Subcutaneous abdominal adipose tissue (tissue), 5 donors: ENCODE measurements around the gene GRM8.

Experiments
- H3K27ac ChIP-seq: one replicate; pipeline ENCODE4 v1.7.0; 2013; ENCODE audit warnings: low read depth, mild to moderate bottlenecking, inconsistent platforms, low read length, moderate library complexity
- H3K27me3 ChIP-seq, 5 donors: one replicate each; pipeline ENCODE4 v1.7.0; 2013; ENCODE audit warnings: low read length in 5 of 5, inconsistent platforms in 1 of 5; ENCODE audit not compliant: control insufficient read depth in 5 of 5, insufficient read depth in 4 of 5
- H3K36me3 ChIP-seq, 5 donors: one replicate each; pipeline ENCODE4 v1.7.0; 2013; ENCODE audit warnings: low read length in 5 of 5; ENCODE audit not compliant: control insufficient read depth in 5 of 5, insufficient read depth in 5 of 5
- H3K4me1 ChIP-seq, 5 donors: one replicate each; pipeline ENCODE4 v1.7.0; 2013; ENCODE audit warnings: low read length in 5 of 5, mild to moderate bottlenecking in 3 of 5, moderate library complexity in 1 of 5; ENCODE audit not compliant: control insufficient read depth in 5 of 5, insufficient read depth in 5 of 5
- H3K4me3 ChIP-seq, 5 donors: one replicate each; pipeline ENCODE4 v1.7.0; 2013; ENCODE audit warnings: low read length in 5 of 5, low read depth in 1 of 5
- H3K9ac ChIP-seq, 5 donors: one replicate each; pipeline ENCODE4 v1.7.0; 2013; ENCODE audit warnings: low read length in 5 of 5, mild to moderate bottlenecking in 4 of 5, moderate library complexity in 3 of 5
- H3K9me3 ChIP-seq, 5 donors: one replicate each; pipeline ENCODE4 v1.7.0; 2013; ENCODE audit warnings: low read length in 5 of 5; ENCODE audit not compliant: control insufficient read depth in 5 of 5
- donor health status: healthy.
- donor health status: healthy.
- donor health status: healthy.
- donor health status: healthy.
- donor health status: healthy.

Gene GRM8

GRCh38 chr7:127041689-127042452 lies 210.9 kb downstream of the GRM8 start:
- Histone ChIP-seq H3K9ac (no peak overlapping the region), H3K27ac (no peak overlapping the region), H3K9me3 (peaks cover 0 to 2% (median 0%) of the 10 kb centered on the region in 5 donors), H3K27me3 (no peaks in the 10 kb centered on the region), H3K36me3 (no peaks in the 10 kb centered on the region), H3K4me3 (no peak overlapping the region), H3K4me1 (no peaks in the 10 kb centered on the region)

DNA sequence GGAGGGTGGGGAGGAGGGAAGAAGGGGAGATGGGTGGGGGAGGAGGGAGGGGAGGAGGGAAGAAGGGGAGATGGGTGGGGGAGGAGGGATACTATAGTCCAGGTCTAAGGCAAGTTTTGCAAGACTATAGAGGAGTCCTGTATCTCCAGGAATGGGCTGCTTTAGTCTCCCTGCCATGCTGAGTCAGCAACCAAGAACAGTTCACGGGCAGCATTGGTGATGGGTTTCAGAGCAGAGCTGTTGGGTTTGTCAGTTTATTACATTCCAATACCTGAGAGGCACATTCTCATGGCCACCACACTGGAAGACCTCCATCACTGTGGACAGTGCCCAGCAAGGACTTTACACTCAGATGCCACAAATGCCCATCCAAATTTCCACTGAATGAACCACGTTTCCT lies 212.7 kb downstream of the GRM8 start:
- Histone ChIP-seq H3K4me3 (no peak overlapping the region), H3K9me3 (peaks cover 0 to 2% (median 0%) of the 10 kb centered on the region in 5 donors), H3K36me3 (no peaks in the 10 kb centered on the region), H3K9ac (no peak overlapping the region), H3K27me3 (no peaks in the 10 kb centered on the region), H3K27ac (no peak overlapping the region), H3K4me1 (no peaks in the 10 kb centered on the region)

GRCh38 chr7:127039541-127039940 lies 213.2 kb downstream of the GRM8 start:
- H3K36me3 ChIP-seq: no peaks in the 10 kb centered on the region
- H3K4me3 ChIP-seq: no peak overlapping the region
- H3K27me3 ChIP-seq: no peaks in the 10 kb centered on the region
- peaks cover 0 to 2% (median 0%) of the 10 kb centered on the region in 5 donors for H3K9me3 ChIP-seq
- H3K27ac ChIP-seq: no peak overlapping the region
- no peak overlapping the region for H3K9ac ChIP-seq
- no peaks in the 10 kb centered on the region for H3K4me1 ChIP-seq

DNA sequence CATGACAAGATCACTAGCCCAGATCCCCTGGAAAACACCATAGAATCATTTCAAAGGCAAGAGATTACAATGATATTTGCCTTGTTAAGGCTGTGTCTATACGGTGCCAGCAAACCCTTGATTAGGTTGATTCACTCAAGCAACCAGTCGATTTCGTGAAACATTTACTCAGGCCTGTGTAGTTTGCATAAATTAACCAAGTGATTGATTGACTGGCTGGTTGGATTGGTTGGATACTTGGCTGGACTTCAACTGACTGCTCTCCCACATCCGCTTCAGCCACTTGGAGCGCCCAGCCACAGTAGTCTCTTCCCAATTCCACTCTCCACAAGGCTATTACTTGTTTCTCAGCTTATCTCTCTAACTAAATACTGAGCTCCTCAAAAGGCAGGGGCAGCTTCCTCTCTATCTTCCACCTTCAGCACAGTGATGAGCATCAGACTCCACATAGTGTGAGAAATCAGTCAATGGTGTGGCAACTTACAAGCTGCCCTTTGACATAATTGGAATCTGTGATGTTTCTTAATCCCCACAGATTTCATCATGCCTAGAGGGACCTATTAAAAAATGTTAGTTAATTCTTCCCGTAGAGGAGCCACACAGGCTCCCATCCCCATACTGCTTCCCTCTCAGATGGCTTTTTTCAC lies 217.4 kb downstream of the GRM8 start:
- no peaks in the 10 kb centered on the region for H3K36me3 ChIP-seq
- H3K27ac ChIP-seq: no peak overlapping the region
- no peaks in the 10 kb centered on the region for H3K27me3 ChIP-seq
- no peak overlapping the region for H3K9ac ChIP-seq
- peaks cover 0 to 2% (median 0%) of the 10 kb centered on the region in 5 donors for H3K9me3 ChIP-seq
- no peaks in the 10 kb centered on the region for H3K4me1 ChIP-seq
- H3K4me3 ChIP-seq: no peak overlapping the region

GRCh38 chr7:127034186-127034806 lies 218.4 kb downstream of the GRM8 start:
- H3K9ac ChIP-seq: no peak overlapping the region
- H3K27me3 ChIP-seq: no peaks in the 10 kb centered on the region
- no peaks in the 10 kb centered on the region for H3K4me1 ChIP-seq
- H3K36me3 ChIP-seq: no peaks in the 10 kb centered on the region
- H3K27ac ChIP-seq: no peak overlapping the region
- H3K4me3 ChIP-seq: no peak overlapping the region
- peaks cover 0 to 2% (median 0%) of the 10 kb centered on the region in 5 donors for H3K9me3 ChIP-seq

DNA sequence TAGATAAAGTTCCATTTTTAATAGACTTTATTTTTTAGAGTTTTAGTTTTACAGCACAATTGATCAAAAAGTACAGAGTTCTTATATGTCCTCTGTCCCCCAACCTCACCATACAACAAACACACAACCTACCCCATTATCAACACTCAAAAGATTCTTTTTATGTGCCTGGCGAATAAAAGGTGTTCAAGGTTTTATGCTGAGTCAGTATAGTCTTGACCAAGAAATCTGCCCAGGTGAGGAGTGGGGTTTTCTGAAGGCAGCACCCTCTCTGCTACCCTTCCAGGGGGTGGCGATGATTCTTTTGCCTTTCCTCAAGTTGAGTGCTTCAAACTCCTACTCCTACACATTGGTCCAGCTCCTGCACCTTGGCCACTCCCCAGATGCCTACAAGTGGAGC lies 222.9 kb downstream of the GRM8 start:
- H3K4me1 ChIP-seq: no peaks in the 10 kb centered on the region
- no peaks in the 10 kb centered on the region for H3K9me3 ChIP-seq
- H3K27me3 ChIP-seq: no peaks in the 10 kb centered on the region
- no peak overlapping the region for H3K4me3 ChIP-seq
- no peak overlapping the region for H3K27ac ChIP-seq
- no peak overlapping the region for H3K9ac ChIP-seq
- no peaks in the 10 kb centered on the region for H3K36me3 ChIP-seq

- Histone ChIP-seq H3K9me3 (no peaks in the 10 kb centered on the region), H3K9ac (no peak overlapping the region), H3K27me3 (no peaks in the 10 kb centered on the region), H3K27ac (no peak overlapping the region), H3K36me3 (no peaks in the 10 kb centered on the region), H3K4me1 (no peaks in the 10 kb centered on the region), H3K4me3 (no peak overlapping the region)
Measured at GRCh38 chr7:127021857-127022256, 230.9 kb downstream of the GRM8 start.

- Histone ChIP-seq H3K27me3 (no peaks in the 10 kb centered on the region), H3K9ac (no peak overlapping the region), H3K27ac (no peak overlapping the region), H3K4me1 (no peaks in the 10 kb centered on the region), H3K36me3 (no peaks in the 10 kb centered on the region), H3K9me3 (no peaks in the 10 kb centered on the region), H3K4me3 (no peak overlapping the region)
Measured at GRCh38 chr7:127021019-127021738, 231.6 kb downstream of the GRM8 start.

- no peaks in the 10 kb centered on the region for H3K4me1 ChIP-seq
- no peaks in the 10 kb centered on the region for H3K27me3 ChIP-seq
- H3K9me3 ChIP-seq: no peaks in the 10 kb centered on the region
- no peak overlapping the region for H3K9ac ChIP-seq
- no peaks in the 10 kb centered on the region for H3K36me3 ChIP-seq
- no peak overlapping the region for H3K27ac ChIP-seq
- no peak overlapping the region for H3K4me3 ChIP-seq
Measured at GRCh38 chr7:127018889-127019288, 233.9 kb downstream of the GRM8 start.

GRCh38 chr7:127017196-127017595 lies 235.5 kb downstream of the GRM8 start:
- Histone ChIP-seq H3K4me3 (no peak overlapping the region), H3K27me3 (no peaks in the 10 kb centered on the region), H3K36me3 (no peaks in the 10 kb centered on the region), H3K9me3 (no peaks in the 10 kb centered on the region), H3K4me1 (no peaks in the 10 kb centered on the region), H3K9ac (no peak overlapping the region), H3K27ac (no peak overlapping the region)
